ENCODE measurements around the gene CACFD1.
A peak's percentile ranks its signal among the peaks of the same experiment; 100 is the strongest.

CACFD1 gene

GRCh38 chr9:133493428-133493827 lies 33.6 kb downstream of the CACFD1 start:
- TF ChIP-seq SPI1 (IDR thresholded peaks at IDR 0.05; ENCODE audit: low read depth, low read length), result no peak
- TF ChIP-seq PAX5 (IDR thresholded peaks at IDR 0.05; ENCODE audit: insufficient read depth, low read length, severe bottlenecking), result no peak
- no peak for TF ChIP-seq POLR2A (IDR thresholded peaks at IDR 0.05; ENCODE audit: low read depth, low read length)
- no peak for TF ChIP-seq POU2F2 (IDR thresholded peaks at IDR 0.05; ENCODE audit: low read depth, low read length)
- TF ChIP-seq POLR2AphosphoS5 (IDR thresholded peaks at IDR 0.05; ENCODE audit: low read depth, low read length), result no peak
- TF ChIP-seq TAF1 (IDR thresholded peaks at IDR 0.05; ENCODE audit: low read depth, low read length), result no peak
- FAIRE-seq, result no peak
- no peak for DNase-seq (ENCODE audit: insufficient read length, low spot score)

DNA sequence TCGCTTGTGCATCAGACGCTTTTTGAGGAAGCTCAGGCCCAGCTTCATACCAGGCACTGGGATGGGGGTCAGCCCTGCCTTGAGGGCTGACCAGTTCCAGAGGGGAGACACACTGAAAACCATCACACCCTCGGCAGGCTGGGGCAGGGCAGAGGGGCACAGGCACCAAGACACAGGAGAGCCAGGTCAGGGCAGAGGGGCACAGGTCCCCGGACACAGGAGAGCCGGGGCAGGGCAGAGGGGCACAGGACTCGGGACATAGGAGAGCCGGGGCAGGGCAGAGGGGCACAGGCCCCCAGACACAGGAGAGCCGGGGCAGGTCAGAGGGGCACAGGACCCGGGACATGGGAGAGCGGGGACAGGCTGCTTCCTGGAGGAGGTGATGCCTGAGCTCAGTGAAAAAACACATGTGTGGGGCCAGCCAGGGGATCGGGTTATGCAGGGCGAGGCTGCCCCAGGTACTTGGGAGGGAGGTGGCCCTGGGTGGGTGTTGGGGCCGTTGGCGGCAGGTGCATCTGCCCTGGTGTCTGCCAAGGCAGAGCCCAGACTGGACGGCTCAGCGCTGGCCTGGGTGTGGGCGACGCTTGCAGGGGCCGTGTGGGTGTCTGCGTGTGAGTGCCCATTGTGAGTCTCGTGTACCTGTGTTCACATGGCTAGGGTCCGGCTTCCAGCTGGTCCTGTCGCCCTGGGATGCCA lies 34.2 kb downstream of the CACFD1 start:
- no peak for DNase-seq (ENCODE audit: insufficient read length, low spot score)
- TF ChIP-seq POLR2AphosphoS5 (IDR thresholded peaks at IDR 0.05; ENCODE audit: low read depth, low read length) (no peak), SPI1 (IDR thresholded peaks at IDR 0.05; ENCODE audit: low read depth, low read length) (no peak), POU2F2 (IDR thresholded peaks at IDR 0.05; ENCODE audit: low read depth, low read length) (no peak), POLR2A (IDR thresholded peaks at IDR 0.05; ENCODE audit: low read depth, low read length) (no peak), PAX5 (IDR thresholded peaks at IDR 0.05; ENCODE audit: insufficient read depth, low read length, severe bottlenecking) (no peak), TAF1 (IDR thresholded peaks at IDR 0.05; ENCODE audit: low read depth, low read length) (no peak)
- no peak for FAIRE-seq

DNA sequence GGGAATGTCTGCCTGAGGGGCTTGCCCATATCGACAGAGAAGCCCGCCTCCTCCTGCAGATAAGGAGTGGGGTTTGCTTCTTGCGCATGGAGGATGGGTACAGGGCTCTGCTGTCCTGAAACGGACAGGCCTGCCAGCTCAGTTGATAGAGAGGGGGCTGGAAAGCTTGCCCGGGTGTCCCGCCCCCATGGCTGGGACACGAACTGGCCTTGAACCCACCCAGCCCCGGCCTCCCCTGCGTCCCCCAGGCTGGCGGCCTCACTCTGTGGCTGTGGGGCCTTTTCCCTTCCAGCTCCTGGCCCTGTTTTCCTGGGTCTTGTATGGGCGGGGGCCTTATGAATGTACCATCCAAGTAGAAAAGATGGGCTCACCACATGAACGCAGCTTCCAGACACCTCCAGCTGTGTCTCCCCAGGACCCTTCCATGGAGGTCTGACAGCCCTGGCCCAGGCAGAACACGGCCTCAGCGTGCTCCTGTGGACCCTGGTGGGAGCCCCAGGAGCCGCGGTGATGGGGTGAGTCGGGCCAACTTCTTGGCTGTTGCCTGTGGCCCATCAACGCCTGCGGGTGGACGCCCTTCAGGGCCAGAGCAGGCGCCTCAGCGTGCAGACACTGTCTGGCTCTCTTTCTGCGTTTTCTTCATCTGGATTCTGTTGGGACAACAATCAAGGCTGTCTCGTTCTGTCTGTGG lies 35.0 kb downstream of the CACFD1 start:
- no peak for FAIRE-seq
- no peak for DNase-seq (ENCODE audit: insufficient read length, low spot score)
- TF ChIP-seq POLR2A (IDR thresholded peaks at IDR 0.05; ENCODE audit: low read depth, low read length), result no peak

- FAIRE-seq (peak; percentile 81), DNase-seq (ENCODE audit: insufficient read length, low spot score) (no peak)
- TF ChIP-seq TAF1 (IDR thresholded peaks at IDR 0.05; ENCODE audit: low read depth, low read length) (no peak), POLR2AphosphoS5 (IDR thresholded peaks at IDR 0.05; ENCODE audit: low read depth, low read length) (no peak), POLR2A (IDR thresholded peaks at IDR 0.05; ENCODE audit: low read depth, low read length) (no peak), SPI1 (IDR thresholded peaks at IDR 0.05; ENCODE audit: low read depth, low read length) (no peak), PAX5 (IDR thresholded peaks at IDR 0.05; ENCODE audit: insufficient read depth, low read length, severe bottlenecking) (no peak)
Measured at GRCh38 chr9:133495327-133496293, 35.8 kb downstream of the CACFD1 start.

GRCh38 chr9:133496861-133497842 lies 37.4 kb downstream of the CACFD1 start:
- no peak for FAIRE-seq
- no peak for TF ChIP-seq TAF1 (IDR thresholded peaks at IDR 0.05; ENCODE audit: low read depth, low read length)
- TF ChIP-seq PAX5 (IDR thresholded peaks at IDR 0.05; ENCODE audit: insufficient read depth, low read length, severe bottlenecking), result no peak
- no peak for TF ChIP-seq POLR2AphosphoS5 (IDR thresholded peaks at IDR 0.05; ENCODE audit: low read depth, low read length)
- no peak for TF ChIP-seq SPI1 (IDR thresholded peaks at IDR 0.05; ENCODE audit: low read depth, low read length)
- TF ChIP-seq POU2F2 (IDR thresholded peaks at IDR 0.05; ENCODE audit: low read depth, low read length), result no peak
- no peak for TF ChIP-seq POLR2A (IDR thresholded peaks at IDR 0.05; ENCODE audit: low read depth, low read length)
- no peak for DNase-seq (ENCODE audit: insufficient read length, low spot score)

GRCh38 chr9:133499132-133499891 lies 39.5 kb downstream of the CACFD1 start:
- FAIRE-seq (no peak), DNase-seq (ENCODE audit: insufficient read length, low spot score) (no peak)
- TF ChIP-seq SPI1 (IDR thresholded peaks at IDR 0.05; ENCODE audit: low read depth, low read length), result no peak
- no peak for TF ChIP-seq PAX5 (IDR thresholded peaks at IDR 0.05; ENCODE audit: insufficient read depth, low read length, severe bottlenecking)
- no peak for TF ChIP-seq POLR2AphosphoS5 (IDR thresholded peaks at IDR 0.05; ENCODE audit: low read depth, low read length)
- TF ChIP-seq TAF1 (IDR thresholded peaks at IDR 0.05; ENCODE audit: low read depth, low read length), result no peak
- TF ChIP-seq POLR2A (IDR thresholded peaks at IDR 0.05; ENCODE audit: low read depth, low read length), result no peak

DNA sequence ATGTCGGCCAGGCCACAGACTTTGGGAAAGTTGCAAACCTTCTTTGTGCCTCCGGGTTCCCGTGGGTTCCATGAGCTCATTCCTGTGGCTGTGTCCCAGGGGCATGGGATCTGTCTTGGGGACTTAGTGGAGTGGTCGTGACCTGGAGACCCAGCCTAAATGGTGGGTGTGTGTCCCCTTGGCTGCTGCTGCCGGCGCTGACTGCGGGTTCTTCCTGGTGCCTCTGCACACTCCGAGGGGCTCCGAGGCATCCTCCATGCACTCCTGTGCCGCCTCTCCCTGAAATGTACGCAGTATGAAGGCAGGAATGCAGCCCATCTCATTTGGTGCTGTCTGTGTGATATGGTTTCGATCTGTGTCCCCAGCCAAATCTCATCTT lies 40.1 kb downstream of the CACFD1 start:
- FAIRE-seq (no peak), DNase-seq (ENCODE audit: insufficient read length, low spot score) (no peak)
- TF ChIP-seq POLR2A (IDR thresholded peaks at IDR 0.05; ENCODE audit: low read depth, low read length), result no peak
- TF ChIP-seq TAF1 (IDR thresholded peaks at IDR 0.05; ENCODE audit: low read depth, low read length), result no peak
- no peak for TF ChIP-seq PAX5 (IDR thresholded peaks at IDR 0.05; ENCODE audit: insufficient read depth, low read length, severe bottlenecking)
- no peak for TF ChIP-seq POLR2AphosphoS5 (IDR thresholded peaks at IDR 0.05; ENCODE audit: low read depth, low read length)

- DNase-seq (ENCODE audit: insufficient read length, low spot score) (no peak), FAIRE-seq (no peak)
- TF ChIP-seq POLR2A (IDR thresholded peaks at IDR 0.05; ENCODE audit: low read depth, low read length) (no peak), POLR2AphosphoS5 (IDR thresholded peaks at IDR 0.05; ENCODE audit: low read depth, low read length) (no peak), POU2F2 (IDR thresholded peaks at IDR 0.05; ENCODE audit: low read depth, low read length) (no peak), TAF1 (IDR thresholded peaks at IDR 0.05; ENCODE audit: low read depth, low read length) (no peak), SPI1 (IDR thresholded peaks at IDR 0.05; ENCODE audit: low read depth, low read length) (no peak), PAX5 (IDR thresholded peaks at IDR 0.05; ENCODE audit: insufficient read depth, low read length, severe bottlenecking) (no peak)
Measured at GRCh38 chr9:133502112-133502511, 42.3 kb downstream of the CACFD1 start.
